Endothelial cell of umbilical vein (primary cell): ENCODE measurements around the gene RANBP3L. TPM values are rescaled to one million over a fixed set of nuclear protein-coding genes. Genes with fewer than 3 reads are reported as not detected.

Experiments
- BruUV-seq: library from RNA; stranded (reverse); fragments of 400-500 nt; replicated peaks from 2 replicates; lab custom pipeline; 2021; lab: Mats Ljungman, UMichigan
- CTCF ChIA-PET: fragments of 300-600, 350-600 bp; sonication (Branson Sonifier 250); formaldehyde crosslinking; loops from one replicate; lab custom pipeline; 2021; ENCODE audit warnings: antibody characterized with exemption, inconsistent platforms; lab: Charles Lee
- POLR2A ChIA-PET: fragments of 300-600, 350-600 bp; sonication (Branson Sonifier 250); formaldehyde crosslinking; loops from one replicate; lab custom pipeline; 2021; ENCODE audit warnings: antibody characterized with exemption, inconsistent platforms; lab: Charles Lee
- DNase-seq: peaks from one replicate; pipeline ENCODE4 v3.0.0-alpha.2; 2011; ENCODE audit warnings: low read depth, low spot score
- FAIRE-seq: peaks from 2 replicates; lab custom pipeline; 2011; peaks lifted over from hg19 to GRCh38; lab: Jason Lieb, UNC
- H2AFZ ChIP-seq: 2 replicates; pipeline ENCODE4 v1.6.0; 2012; ENCODE audit warnings: low read depth, low read length, control low read depth, inconsistent platforms
- H3K27ac ChIP-seq: 2 replicates; pipeline ENCODE4 v1.5.1; 2011; ENCODE audit warnings: low read depth, mild to moderate bottlenecking, control low read depth, low read length, moderate library complexity; ENCODE audit not compliant: insufficient read depth
- H3K27me3 ChIP-seq, 2 experiments: 2 replicates each; pipeline versions ENCODE4 v1.6.0 to v1.6.1; 2011; ENCODE audit warnings: low read length in 2 of 2, mixed read lengths in 1 of 2; ENCODE audit not compliant: control insufficient read depth in 2 of 2, insufficient read depth in 2 of 2
- H3K36me3 ChIP-seq, 2 experiments: 2 replicates in 1 of 2; 3 replicates in 1 of 2; pipeline ENCODE4 v1.5.1; 2011; ENCODE audit warnings: low read length in 2 of 2, mild to moderate bottlenecking in 1 of 2, moderate library complexity in 1 of 2; ENCODE audit not compliant: control insufficient read depth in 2 of 2, insufficient read depth in 2 of 2; ENCODE audit errors: extremely low read depth in 1 of 2
- H3K4me1 ChIP-seq: 3 replicates; pipeline ENCODE4 v1.5.1; 2011; ENCODE audit warnings: mild to moderate bottlenecking, low read length; ENCODE audit not compliant: control insufficient read depth, insufficient read depth; ENCODE audit errors: extremely low read depth
- H3K4me2 ChIP-seq: 2 replicates; pipeline ENCODE4 v1.6.1; 2011; ENCODE audit warnings: low read length, control low read depth, mixed read lengths; ENCODE audit not compliant: insufficient read depth
- H3K4me3 ChIP-seq, 3 experiments: fragments of 200-600 bp in 1 of 3; sonication (generic), shearing (Covaris generic) in 1 of 3; replicated peaks in 1 of 3; 2 replicates each; pipeline ENCODE4 v1.5.1; 2011 to 2016; ENCODE audit warnings: control low read depth in 3 of 3, low read length in 3 of 3, mild to moderate bottlenecking in 2 of 3, inconsistent platforms in 1 of 3, low read depth in 1 of 3, moderate library complexity in 1 of 3; ENCODE audit not compliant: insufficient read depth in 1 of 3
- H3K79me2 ChIP-seq: 2 replicates; pipeline ENCODE4 v1.6.0; 2012; ENCODE audit warnings: low read length, inconsistent platforms; ENCODE audit not compliant: control insufficient read depth, insufficient read depth
- H3K9ac ChIP-seq: replicated peaks from 2 replicates; pipeline ENCODE3; 2011; ENCODE audit warnings: low read length, control low read depth; ENCODE audit not compliant: insufficient read depth; ENCODE audit errors: extremely low read depth
- H3K9me1 ChIP-seq: replicated peaks from 3 replicates; pipeline ENCODE4 v1.6.0; 2011; ENCODE audit warnings: mild to moderate bottlenecking, low read length; ENCODE audit not compliant: control insufficient read depth, insufficient read depth; ENCODE audit errors: extremely low read depth
- H3K9me3 ChIP-seq: replicated peaks from 2 replicates; pipeline ENCODE4 v1.5.1; 2012; ENCODE audit warnings: low read length, inconsistent platforms; ENCODE audit not compliant: control insufficient read depth, insufficient read depth
- H4K20me1 ChIP-seq: replicated peaks from 2 replicates; pipeline ENCODE3; 2011; ENCODE audit warnings: mild to moderate bottlenecking, low read length; ENCODE audit not compliant: control insufficient read depth, insufficient read depth; ENCODE audit errors: extremely low read depth
- EZH2 ChIP-seq: IDR thresholded peaks from 2 replicates; pipeline ENCODE4 v1.6.1; 2012; ENCODE audit warnings: borderline replicate concordance, low read depth, mild to moderate bottlenecking, moderate library complexity, low read length, inconsistent platforms; ENCODE audit not compliant: severe bottlenecking
- FOS ChIP-seq: IDR thresholded peaks from 2 replicates; pipeline ENCODE4 v1.6.1; 2011; ENCODE audit warnings: mild to moderate bottlenecking, low read length, moderate library complexity, borderline replicate concordance; ENCODE audit not compliant: insufficient read depth
- GATA2 ChIP-seq: IDR thresholded peaks from 2 replicates; pipeline ENCODE4 v1.7.0; 2011; ENCODE audit warnings: low read depth, mild to moderate bottlenecking, moderate library complexity, mixed read lengths, low read length; ENCODE audit not compliant: insufficient read length, insufficient read depth
- JUN ChIP-seq: IDR thresholded peaks from 2 replicates; pipeline ENCODE4 v1.6.1; 2011; ENCODE audit warnings: borderline replicate concordance, low read depth; ENCODE audit not compliant: insufficient read length, insufficient read depth
- MYC ChIP-seq: IDR thresholded peaks from one replicate; pipeline ENCODE4 v1.6.1; 2011; ENCODE audit warnings: mild to moderate bottlenecking, low read depth, low read length
- POLR2A ChIP-seq: IDR thresholded peaks from 2 replicates; pipeline ENCODE4 v1.6.1; 2012; ENCODE audit warnings: low read depth, mild to moderate bottlenecking, control low read depth, low read length
- POLR2AphosphoS5 ChIP-seq: IDR thresholded peaks from 2 replicates; pipeline ENCODE4 v1.6.1; 2012; ENCODE audit warnings: low read depth, mild to moderate bottlenecking, control low read depth, low read length, moderate library complexity; ENCODE audit not compliant: insufficient read depth
- dilution Hi-C: fragments of 300-500 bp; cut with MboI; formaldehyde crosslinking; loops from one replicate; pipeline ENCODE4 v1.15.0; 2019; ENCODE audit warnings: low sequenced_read_pairs; ENCODE audit not compliant: extremely low pct_ligation_motif_present
- intact Hi-C: fragments of 100-400 bp; cut with micrococcal nuclease; formaldehyde crosslinking; loops from one replicate; pipeline ENCODE4 v1.10.0; 2022
- polyA plus RNA-seq, 4 experiments: library from polyadenylated mRNA; depleted of rRNA in 3 of 4; stranded (reverse) in 3 of 4; unstranded in 1 of 4; fragments of >200 nt; gene quantifications; 2 replicates each; pipeline versions ENCODE4 v1.2.1 to v1.2.3, GENCODE V29; 2011 to 2012; ENCODE audit warnings: missing spikeins in 1 of 4
- total RNA-seq: library from RNA; stranded (reverse); gene quantifications from 2 replicates; pipeline ENCODE4 v1.2.3, GENCODE V29; 2021
- TF ChIP-seq, protein P1 (sequence below), 2 donors: IDR thresholded peaks; 1 replicate in 1 of 2; 2 replicates in 1 of 2; pipeline ENCODE4 v1.5.1; 2011; ENCODE audit warnings: low read length in 2 of 2, mild to moderate bottlenecking in 2 of 2, moderate library complexity in 2 of 2, control low read depth in 1 of 2, inconsistent platforms in 1 of 2, low read depth in 1 of 2; ENCODE audit not compliant: insufficient read depth in 1 of 2; ENCODE audit errors: extremely low read depth in 1 of 2
- TF ChIP-seq, protein P2 (sequence below): IDR thresholded peaks from 2 replicates; pipeline ENCODE4 v1.6.1; 2011; ENCODE audit not compliant: insufficient read depth, insufficient read length

The RANBP3L gene
- total and polyA plus RNA-seq, 2 donors (not counting 3 experiments of a cell fraction or from before 2014, with no cell fraction given): not detected

DNA sequence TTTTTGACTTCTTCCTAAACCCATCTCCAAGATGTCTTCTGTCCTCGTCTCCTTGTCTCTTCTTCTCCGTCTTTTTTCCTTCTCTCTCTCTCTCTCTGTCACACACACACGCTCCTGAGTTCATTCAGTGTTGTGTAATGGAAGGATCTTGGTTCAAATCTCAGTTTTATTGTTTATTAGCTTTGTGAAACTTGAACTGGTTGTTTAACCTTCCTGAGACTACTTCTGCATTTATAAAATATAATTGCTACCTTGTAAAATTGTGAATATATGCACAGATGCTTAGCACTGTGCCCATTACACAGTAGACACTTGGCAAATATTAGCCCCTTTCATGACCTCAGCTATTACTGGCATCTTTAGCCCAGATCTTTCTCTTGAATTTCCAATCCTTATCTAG, 57.6 kb downstream of the RANBP3L start:
- Histone ChIP-seq H2AFZ (no peak overlapping the region), H3K9me3 (no peaks in the 10 kb centered on the region), H3K27ac (no peak overlapping the region), H3K9me1 (no peaks in the 10 kb centered on the region), H3K4me2 (no peak overlapping the region), H3K4me1 (peaks cover 8% of the 10 kb centered on the region), H3K36me3 (no peaks in the 10 kb centered on the region), H4K20me1 (no peaks in the 10 kb centered on the region), H3K4me3 (no peak overlapping the region), H3K27me3 (no peaks in the 10 kb centered on the region), H3K79me2 (peaks cover 4% of the 10 kb centered on the region), H3K9ac (no peak overlapping the region)
- ChIA-PET POLR2A (no interaction called here), CTCF (interaction anchor here (1.0 to 1.1 kb wide), 2 partner anchors 26 to 262 kb away, joined by 3 to 5 read pairs; no protein-coding TSS in a partner anchor)
- FAIRE-seq (no peak), DNase-seq (no peak)
- no TSS peak for BruUV-seq
- dilution Hi-C loops (no loop called here), intact Hi-C loops (loop anchor here (5.0 to 10.0 kb wide), 2 partner anchors 331 to 633 kb away; partner anchors contain the start of gene NIPBL)
- TF ChIP-seq, protein P1, sequence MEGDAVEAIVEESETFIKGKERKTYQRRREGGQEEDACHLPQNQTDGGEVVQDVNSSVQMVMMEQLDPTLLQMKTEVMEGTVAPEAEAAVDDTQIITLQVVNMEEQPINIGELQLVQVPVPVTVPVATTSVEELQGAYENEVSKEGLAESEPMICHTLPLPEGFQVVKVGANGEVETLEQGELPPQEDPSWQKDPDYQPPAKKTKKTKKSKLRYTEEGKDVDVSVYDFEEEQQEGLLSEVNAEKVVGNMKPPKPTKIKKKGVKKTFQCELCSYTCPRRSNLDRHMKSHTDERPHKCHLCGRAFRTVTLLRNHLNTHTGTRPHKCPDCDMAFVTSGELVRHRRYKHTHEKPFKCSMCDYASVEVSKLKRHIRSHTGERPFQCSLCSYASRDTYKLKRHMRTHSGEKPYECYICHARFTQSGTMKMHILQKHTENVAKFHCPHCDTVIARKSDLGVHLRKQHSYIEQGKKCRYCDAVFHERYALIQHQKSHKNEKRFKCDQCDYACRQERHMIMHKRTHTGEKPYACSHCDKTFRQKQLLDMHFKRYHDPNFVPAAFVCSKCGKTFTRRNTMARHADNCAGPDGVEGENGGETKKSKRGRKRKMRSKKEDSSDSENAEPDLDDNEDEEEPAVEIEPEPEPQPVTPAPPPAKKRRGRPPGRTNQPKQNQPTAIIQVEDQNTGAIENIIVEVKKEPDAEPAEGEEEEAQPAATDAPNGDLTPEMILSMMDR (IDR thresholded peaks at IDR 0.05; ENCODE audit: extremely low read depth in 1 of 2, insufficient read depth in 1 of 2, low read depth in 1 of 2, low read length in 2 of 2): no peak
- TF ChIP-seq MYC: no peak
- TF ChIP-seq EZH2: no peak
- TF ChIP-seq POLR2A: no peak
- no peak for TF ChIP-seq JUN
- TF ChIP-seq, protein P2, sequence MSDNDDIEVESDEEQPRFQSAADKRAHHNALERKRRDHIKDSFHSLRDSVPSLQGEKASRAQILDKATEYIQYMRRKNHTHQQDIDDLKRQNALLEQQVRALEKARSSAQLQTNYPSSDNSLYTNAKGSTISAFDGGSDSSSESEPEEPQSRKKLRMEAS: no peak
- no peak for TF ChIP-seq FOS
- TF ChIP-seq POLR2AphosphoS5: no peak
- TF ChIP-seq GATA2: no peak
